Activated CD4-positive, alpha-beta T cell treated with anti-CD3 and anti-CD28 coated beads, Interleukin-2, amount 50 U/mL, for 24 hours (primary cell): ENCODE results near the gene ASPRV1.
A peak's percentile ranks its signal among the peaks of the same experiment; 100 is the strongest.
"Not testable (repeated sequence)": the region's sequence is repeated elsewhere in the genome, so short reads cannot be mapped to it uniquely, and the experiment has no call there.

Experiments used
- DNase-seq, 2 donors: peaks; one replicate each; pipeline ENCODE4 v3.0.0-alpha.2; 2020; ENCODE audit warnings: low read depth in 1 of 2, low spot score in 1 of 2

The ASPRV1 gene

DNA sequence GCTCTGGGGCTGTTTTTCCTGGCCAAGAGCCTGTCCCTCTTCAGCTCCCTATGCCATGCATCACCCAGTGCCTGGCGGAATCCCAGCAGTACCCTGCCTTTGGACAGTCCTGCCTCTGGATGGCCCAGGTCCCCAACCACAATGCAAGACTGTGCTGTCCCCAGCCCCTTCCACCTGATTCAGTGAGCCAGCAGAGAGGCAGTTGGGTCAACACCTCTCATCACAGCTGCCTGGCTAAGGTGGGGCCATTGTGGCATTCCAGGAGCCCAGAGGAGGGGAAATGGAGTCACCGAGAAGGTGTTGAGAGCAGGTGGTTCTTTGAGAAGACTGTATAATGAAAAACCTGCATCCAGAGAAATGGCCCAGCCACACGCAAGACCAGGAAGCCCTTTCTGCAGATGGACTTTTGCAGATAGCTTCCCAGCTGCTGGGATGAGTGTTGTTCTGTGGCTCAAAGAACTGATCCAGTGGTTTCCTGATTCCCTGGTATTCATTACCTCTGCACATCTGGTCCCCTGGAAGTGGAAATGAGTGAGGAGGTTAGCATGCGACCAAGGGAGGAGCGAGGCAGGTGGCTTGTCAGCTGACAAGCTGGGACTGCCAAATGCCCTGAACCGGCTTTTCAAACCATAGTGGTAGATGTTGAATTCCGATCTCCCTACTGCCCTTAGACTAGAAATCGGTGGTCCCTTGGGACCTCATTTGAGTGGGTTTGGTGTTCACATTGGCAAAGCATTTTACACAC lies 1.7 kb upstream of the ASPRV1 start:
- DNase-seq, result no peak

DNA sequence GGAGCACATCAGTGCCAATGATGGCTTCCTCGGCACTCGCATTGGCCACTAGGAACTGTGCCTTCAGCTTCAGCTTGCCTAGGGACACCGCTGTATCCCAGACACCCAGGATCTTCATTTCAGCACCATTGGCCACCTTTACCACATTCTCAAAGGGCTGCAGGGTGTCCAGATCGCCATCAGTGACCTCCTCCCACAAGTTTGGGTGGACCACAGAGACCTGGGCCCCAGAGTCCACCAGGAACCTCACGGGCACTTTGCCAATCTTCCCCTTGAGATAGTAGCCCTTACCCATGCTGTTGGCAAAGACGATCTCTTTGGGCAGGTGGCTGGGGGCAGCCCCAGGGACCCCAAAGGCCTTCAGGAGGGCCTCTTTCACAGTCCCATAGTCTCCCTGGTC lies 610 bp downstream of the ASPRV1 start:
- DNase-seq, result no peak

DNA sequence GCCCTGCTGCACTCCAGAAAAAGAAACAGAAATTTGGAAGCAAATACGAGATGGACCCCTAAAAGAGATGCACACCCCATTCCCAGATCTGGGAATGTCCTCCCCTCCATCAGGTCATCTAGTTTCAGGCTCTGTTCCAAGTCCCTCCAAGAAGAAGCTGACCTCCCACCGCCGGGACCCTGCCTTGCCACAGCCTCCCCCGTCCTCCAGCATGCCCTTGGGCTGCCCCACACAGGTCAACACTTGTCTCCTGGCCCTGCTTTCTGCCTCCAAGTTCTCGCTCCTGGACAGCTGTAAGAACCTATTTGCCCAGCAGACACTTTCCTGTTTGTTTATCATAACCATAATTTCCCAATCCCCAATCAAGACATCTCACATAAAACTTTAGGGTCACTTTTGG lies 2.0 kb downstream of the ASPRV1 start:
- DNase-seq, result no peak

DNA sequence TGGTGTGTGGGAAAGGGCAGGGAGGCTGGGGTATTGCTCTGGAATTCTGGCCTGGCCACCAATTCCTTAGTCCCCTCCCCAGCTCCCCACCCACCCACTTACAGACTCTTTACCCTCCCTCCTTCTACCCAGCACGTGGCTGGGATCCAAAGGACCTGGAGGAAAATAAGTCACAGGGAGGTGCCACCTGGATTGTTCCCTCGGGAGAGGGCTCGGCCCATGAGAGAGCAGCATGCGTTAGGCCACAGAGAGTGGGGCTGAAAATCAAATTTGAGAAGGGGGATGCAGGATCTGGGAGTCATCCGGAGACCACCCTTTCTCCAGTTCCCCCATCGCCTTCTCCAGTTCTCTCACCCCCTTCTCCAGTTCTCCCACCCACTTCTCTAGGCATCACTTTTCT lies 3.0 kb downstream of the ASPRV1 start:
- no peak for DNase-seq

DNA sequence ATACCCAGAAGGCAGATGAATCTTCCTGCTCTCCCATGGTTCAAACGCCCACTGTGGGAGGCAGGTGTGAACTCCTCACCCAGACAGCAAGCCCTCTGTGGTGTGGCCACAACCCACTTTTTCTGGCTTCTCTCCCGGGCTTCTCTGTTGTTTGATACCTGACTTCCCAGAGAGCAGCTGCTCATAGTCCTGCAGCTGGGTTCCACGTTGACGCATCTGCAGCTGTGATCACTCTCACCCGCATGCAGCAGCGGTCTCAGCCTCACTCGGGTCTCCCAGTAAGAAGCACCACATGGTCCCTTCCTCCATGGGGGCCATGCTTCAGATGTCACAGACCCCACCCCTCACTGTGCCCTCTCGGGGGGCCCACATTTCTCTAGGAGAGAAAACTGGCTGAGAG lies 3.5 kb downstream of the ASPRV1 start:
- no peak for DNase-seq

DNA sequence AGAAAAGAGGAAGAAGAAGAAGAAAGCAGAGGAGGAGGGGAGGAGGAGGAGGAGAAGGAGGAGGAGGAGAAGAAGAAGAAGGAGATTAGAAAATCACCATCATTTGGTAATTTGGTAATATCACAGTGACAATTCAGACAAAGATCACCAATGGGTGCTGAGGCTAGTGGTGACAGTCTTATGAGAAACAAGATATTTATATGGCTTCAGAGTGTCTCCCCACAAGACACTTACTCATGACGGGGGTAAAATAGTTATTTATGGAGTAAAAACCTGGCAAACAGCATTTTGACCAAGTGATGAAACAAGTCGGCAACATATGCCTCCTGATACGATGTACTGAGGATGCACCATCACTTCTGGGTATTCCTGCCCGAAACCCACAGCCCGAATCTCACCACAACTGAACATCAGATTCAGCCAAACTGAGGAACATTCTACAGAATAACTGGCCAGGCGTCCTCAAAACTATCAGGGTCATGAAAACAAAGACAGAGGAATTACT lies 4.9 kb downstream of the ASPRV1 start:
- no peak for DNase-seq

DNA sequence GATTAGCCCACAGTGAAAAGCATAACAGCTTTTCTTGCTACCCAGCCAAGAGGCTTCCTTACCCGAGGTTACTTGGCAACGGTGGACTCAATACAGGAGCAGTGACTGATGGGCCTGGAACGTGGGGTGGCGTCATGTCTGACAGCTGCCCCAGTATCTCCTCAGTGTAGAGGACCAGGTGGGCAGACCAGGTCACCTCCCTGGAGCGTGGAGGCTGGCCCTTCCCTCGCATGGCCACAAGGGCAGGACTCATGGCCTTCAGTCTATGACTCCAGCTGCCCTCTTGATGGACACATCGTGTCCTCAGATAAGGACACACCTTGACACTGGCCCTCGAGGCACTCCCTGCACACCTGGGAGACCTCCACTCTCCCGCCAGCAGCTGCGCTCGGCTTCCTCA lies 6.4 kb downstream of the ASPRV1 start:
- DNase-seq, result no peak

DNA sequence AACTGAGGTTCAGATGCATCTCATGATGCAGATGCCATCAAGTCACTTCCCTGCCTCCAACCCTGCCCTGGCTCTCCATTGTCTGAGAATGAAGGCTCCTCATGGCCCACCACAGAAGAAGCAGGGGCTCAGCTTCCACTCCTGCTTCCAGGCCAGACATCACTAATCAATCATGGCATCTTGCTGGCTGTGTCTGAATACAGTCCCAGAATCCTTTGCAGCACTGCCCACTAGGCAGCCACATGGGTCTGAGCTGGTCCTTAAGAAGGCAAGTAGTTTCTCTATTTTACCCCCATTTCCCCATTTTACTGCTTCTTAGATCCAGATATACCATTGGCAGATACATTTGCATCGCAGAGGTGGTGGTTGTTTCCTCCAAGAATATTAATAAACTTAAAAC lies 7.3 kb downstream of the ASPRV1 start:
- no peak for DNase-seq

DNA sequence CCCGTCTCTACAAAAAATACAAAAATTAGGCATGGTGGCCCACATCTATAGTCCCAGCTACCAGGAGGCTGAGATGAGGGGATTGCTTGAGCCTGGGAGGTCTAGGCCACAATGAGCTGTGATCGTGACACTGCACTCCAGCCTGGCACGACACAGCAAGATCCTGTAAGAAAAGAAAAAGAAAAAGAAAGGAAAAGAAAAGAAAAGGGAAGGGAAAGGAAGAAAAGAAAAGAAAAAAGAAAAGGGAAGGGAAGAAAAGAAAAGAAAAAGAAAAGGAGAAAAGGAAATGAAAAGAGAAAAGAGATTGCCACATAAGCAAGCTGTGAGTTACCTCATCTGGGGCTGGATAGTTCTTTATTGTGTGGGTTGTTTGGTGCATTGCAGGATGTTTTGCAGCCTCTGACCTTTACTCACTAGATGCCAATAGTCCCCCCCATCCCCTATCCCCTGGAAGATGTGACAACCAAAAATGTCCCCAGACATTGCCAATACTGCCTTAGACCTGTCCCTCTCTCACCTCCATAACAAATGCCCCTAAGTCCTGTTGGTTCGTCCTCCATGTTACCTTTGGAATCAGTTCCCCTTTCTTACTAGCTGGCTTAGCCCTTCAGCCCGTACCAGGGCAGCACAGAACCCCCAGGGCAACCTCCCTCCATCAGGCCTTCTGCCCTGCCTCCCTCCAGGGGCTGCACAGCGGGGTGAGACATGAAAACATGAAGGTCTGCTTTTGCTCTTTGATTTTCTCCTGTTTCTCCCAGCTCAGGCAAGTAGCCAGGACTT lies 8.9 kb downstream of the ASPRV1 start:
- DNase-seq, result no peak

DNA sequence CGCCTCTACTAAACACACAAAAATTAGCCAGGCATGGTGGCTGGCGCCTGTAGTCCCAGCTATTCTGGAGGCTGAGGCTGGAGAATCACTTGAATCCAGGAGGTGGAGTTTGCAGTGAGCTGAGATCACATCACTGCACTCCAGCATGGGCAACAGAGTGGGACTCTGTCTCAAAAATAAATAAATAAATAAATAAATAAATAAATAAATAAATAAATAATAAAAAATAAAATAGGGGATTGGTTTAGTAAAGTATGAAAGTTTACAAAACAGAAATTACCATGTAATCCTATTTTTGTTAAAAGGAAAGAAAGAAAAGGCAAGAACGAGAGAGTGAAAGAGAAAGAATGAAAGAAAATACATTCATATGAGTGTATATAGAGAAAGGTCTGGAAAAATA lies 10.8 kb downstream of the ASPRV1 start:
- not testable (repeated sequence) for DNase-seq

DNA sequence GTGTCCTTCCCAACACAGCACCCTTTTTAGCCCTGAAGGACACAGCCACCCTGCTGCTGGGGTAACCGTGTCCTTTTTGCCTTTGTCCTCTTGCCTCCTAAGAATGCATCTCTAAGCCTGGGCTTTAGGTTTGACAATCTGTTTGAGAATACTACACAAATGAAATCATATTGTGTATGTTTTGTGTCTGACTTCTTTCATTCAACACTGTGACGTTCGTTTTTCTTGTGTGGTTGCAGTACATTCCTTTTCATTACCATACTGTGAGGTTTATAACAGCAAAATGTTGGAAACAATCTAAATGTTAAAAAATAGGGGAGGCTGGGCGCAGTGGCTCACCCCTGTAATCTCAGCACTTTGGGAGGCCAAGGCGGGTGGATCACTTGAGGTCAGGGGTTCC lies 11.2 kb downstream of the ASPRV1 start:
- no peak for DNase-seq

DNA sequence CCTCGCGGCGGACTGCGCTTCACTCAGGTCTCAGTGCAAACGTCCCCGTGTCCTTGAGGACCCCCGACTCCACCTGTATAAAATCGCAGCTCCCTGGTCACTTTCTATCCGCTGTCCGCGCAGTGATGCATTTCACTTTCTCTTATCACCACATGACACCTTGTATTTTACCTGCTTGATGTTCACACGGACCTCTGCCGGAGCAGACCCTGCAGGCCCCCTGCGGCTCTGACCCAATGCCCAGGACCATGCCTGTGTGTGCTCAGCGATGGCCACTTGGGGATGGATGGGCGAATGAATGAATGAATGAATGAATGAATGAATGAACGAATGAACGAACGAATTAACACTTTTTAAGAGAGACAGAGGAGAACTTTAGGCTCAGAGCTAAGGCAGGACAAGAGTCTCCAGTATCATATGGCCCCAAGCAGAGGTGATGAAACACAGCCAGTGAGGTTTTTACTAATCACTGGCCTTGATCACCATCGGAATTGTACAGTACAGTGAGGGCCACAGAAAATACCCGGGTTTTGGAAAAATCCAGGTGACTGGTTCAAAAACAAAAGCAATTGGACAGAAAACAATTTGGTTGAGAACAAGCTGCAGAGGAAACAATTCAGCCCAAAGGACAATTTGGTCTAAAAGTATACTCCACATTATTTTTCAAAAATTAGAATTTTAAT lies 12.3 kb downstream of the ASPRV1 start:
- no peak for DNase-seq

DNA sequence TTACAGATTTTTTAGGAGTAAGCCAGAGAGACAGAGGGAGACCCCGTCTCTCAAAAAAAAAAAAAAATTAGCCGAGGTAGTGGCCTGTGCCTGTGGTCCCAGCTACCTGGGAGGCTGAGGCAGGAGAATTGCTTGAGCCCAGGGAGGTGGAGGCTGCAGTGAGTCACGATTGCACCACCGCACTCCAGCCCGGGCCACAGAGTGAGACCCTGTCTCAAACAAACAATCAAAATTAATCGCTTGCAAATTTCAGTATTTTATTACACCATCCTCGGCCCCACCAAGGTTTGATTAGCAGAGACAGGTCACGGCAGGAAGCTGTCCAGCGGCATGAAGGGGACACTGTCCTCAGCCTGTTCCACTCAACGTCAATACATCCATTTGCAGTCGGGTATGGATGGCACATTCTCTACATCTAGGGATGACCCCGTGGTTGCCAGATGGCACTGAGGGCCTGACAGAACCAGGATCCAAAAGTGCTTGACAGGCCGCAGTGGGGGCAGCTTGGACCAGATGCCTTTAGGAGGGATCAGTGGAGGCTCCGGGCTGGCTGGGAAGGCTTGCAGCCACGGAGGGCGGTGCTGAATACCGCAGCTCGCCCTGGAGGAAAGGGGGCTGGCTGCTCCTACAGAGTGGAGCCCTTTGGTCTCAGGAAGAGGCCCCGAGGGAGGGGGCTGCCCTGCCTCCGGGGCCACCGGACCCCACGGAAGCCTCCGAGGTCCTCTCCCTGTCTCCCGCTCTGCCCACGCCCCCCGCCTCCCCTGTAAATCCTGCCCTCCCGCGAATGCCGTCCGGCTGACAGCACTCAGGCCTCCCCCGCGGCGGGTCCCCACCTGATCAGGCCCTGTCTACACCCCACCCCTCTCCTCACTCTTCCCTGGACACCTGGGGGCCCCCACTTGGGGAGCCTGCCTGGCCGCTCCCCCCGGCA lies 13.1 kb downstream of the ASPRV1 start:
- DNase-seq, result no peak

DNA sequence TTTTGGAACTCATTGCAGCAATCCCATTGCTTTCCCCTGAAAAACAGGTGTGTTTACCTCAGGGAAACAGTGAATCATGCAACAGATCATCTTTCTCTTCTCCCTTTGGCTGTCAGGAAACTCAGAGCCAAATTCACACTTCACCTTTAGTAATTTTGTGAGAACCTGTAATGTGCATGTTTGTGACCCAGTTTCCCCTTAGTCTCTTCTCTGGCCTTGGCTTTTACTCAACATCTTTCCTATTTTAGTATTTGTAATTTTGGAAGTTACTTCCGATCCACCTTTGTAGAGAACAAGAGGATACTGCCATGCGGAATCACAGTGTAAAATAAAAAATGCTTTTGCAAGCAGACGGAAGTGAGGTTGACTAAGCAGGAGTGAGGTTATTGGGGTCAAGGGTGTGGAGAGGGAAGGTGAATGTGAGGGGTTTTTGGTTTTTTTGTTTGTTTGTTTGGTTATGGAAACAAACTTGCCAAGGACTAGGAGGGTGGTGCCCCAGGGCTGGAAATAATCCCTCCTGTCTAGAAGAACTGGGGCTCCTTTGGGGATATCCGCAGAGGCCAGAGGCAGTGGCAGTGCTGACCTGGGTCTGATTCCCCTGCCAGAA lies 14.0 kb downstream of the ASPRV1 start:
- DNase-seq, result no peak

DNA sequence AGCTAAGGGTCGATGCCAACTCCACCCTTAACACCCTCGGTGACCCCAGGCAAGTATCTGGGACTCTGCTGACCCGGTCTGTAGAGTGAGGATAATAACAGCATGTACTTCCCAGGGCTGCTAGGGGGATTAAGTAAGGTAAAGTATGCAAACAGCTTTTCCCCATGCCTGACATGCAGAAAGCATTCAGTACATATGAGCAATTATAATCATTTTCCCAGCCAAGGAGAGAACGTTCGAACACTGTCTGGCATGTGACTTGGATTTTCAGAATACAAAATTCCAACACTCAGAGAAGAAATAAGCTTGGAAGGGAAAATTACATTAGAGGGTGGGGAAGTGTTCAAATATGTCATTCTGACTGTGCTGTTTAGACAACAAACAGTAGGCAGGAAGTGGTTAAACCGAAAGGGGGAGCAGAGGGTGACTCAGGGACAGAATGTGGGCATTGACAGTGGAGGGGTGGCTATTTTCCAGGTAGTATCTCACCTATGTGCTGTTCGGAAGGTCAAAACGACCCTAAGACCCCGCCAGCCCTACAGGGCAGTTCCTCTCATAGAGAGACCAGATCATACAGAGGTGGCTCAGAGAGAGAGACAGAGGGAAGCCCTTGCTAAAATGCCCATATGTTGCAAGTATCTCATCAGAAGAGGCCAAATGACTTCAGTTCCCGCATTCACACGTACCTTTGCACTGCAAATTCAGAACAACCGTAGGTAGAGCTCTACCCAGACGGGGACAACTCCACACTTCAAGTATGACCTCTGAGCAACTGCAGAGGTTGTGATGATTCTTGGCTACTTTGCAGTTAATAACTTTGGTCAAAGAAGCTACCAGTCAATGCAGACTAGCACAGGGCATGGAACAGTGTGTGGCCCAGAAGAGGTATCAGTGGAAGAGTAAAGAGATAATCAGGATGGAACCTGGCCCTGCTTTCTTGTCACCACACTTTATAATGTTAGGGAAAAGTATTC lies 14.8 kb downstream of the ASPRV1 start:
- peak; percentile 11 to 32 for DNase-seq

DNA sequence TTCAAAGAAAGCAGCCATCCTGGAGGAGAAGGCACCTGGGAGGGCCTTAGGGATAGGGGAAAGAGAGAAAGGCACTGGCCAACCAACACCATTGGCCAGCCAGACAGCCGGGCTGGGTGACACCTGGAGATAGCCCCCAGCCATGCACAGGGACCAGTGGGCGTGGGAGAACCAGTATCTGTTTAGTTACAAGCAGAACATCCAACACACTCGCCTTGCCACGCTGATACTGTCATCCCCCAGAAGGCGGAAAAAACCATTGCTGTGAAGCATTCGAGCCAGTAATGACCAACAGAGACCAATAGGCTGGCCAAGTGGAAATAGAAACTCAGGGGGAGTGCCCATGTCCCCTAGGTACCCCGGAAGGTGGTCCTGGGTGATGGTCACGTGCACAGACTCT lies 15.5 kb downstream of the ASPRV1 start:
- DNase-seq, result no peak

DNA sequence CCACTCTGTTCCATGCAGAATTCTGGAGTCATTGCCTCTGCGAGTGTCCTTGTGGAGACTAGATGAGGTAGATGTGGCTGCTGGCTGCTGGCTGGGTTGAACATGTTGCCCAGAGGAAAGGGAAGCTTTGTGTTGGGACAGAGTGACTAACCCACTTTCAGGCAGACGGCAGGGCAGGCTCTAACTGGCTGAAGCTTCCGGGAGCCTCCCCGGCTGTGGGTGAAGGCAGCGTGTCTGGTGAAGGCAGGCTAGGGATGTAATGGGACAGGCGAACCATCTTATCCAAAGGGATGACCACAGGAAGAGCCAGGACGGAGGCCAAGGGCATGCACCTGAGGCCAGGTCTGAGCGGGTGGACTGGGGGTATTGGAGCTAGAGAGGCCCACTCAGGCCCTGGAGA lies 16.0 kb downstream of the ASPRV1 start:
- DNase-seq, result no peak

DNA sequence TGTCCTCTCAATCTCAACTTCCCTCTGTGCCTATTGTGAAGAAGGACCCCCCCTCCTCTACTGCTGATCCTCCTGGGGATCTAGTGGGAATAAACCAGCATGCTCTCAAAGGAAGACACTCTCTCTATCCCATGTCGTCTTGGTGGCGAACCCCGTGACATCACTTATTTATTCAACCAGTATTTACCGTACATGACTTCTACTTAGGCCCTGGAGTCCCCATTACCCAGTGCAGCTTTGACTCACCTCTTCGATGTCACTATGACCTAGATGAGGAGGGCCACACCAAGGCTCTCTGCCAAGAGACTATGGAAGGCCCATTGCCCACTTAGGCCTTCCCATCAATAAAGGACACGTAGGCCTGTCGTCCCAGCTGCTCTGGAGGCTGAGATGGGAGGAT lies 16.7 kb downstream of the ASPRV1 start:
- no peak for DNase-seq

DNA sequence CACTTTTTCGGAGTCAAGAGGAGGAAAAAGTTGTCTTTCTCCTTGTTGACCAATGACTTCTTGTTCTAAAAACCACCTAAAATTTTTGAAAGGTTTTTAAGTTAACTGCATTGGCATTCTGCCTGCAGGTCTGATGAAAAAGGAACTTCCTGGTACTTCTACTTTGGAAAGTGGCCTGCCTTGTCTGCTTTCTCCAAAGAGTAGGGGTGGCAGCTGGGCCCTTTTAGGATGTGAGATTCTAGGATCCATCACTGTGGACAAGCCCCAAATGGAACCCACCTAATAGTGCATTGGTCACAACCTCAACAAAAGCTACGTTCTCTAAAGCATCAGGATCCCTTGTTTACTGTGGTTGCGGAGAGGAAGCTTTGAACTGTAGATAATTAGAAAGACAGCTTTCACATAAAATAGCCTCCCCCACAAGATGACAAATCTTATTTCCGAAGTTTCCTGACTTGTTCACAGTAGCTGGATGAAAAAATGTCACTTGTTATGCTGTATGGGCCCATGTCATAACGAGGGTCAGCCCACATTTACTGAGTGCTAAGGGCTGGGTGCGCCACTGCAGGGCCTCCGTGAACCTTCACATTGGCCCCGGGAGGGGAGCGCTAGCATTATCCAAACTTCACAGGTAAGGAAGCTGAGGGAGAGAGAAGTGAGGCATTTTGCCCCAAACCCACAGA lies 17.4 kb downstream of the ASPRV1 start:
- no peak for DNase-seq
